Neural cell (in vitro differentiated cells): ENCODE data around the gene PMIS2. TPM values are rescaled to one million over a fixed set of nuclear protein-coding genes. Genes with fewer than 3 reads are reported as not detected.

ENCODE experiments used
- H2AFZ ChIP-seq: fragments of 200-600, 300-800 bp; sonication (generic), shearing (Covaris generic); 2 replicates; pipeline ENCODE4 v1.6.0; 2014; ENCODE audit warnings: low read depth, mild to moderate bottlenecking, antibody characterized with exemption, low read length, moderate library complexity
- H3F3A ChIP-seq: fragments of 200-600 bp; shearing (Covaris generic); 2 replicates; pipeline ENCODE4 v1.6.1; 2016; ENCODE audit warnings: mild to moderate bottlenecking, moderate library complexity, mixed read lengths, antibody characterized with exemption, low read length; ENCODE audit not compliant: insufficient read depth, poor library complexity, severe bottlenecking
- H3K27ac ChIP-seq: fragments of 200-600, 300-800 bp; sonication (generic), shearing (Covaris generic); 2 replicates; pipeline ENCODE4 v1.5.1; 2014; ENCODE audit warnings: mild to moderate bottlenecking, low read length, moderate library complexity
- H3K27me3 ChIP-seq: fragments of 300-800, 200-600 bp; sonication (generic), shearing (Covaris generic); 2 replicates; pipeline ENCODE4 v1.6.0; 2014; ENCODE audit warnings: mild to moderate bottlenecking, low read depth, low read length, moderate library complexity; ENCODE audit not compliant: insufficient read depth
- H3K36me3 ChIP-seq: fragments of 300-800, 200-600 bp; sonication (generic), shearing (Covaris generic); 2 replicates; pipeline ENCODE4 v1.5.1; 2014; ENCODE audit warnings: mild to moderate bottlenecking, antibody characterized with exemption, low read length, moderate library complexity; ENCODE audit not compliant: insufficient read depth
- H3K4me2 ChIP-seq: fragments of 300-800, 200-600 bp; sonication (generic), shearing (Covaris generic); 2 replicates; pipeline ENCODE4 v1.6.0; 2014; ENCODE audit warnings: mild to moderate bottlenecking, low read length
- H3K4me3 ChIP-seq: fragments of 300-800, 200-600 bp; sonication (generic), shearing (Covaris generic); 2 replicates; pipeline ENCODE4 v1.5.1; 2014; ENCODE audit warnings: mild to moderate bottlenecking, low read length, moderate library complexity
- H3K79me2 ChIP-seq: fragments of 200-600 bp; shearing (Covaris generic); replicated peaks from 2 replicates; pipeline ENCODE4 v1.6.0; 2014; ENCODE audit warnings: mild to moderate bottlenecking, low read length, moderate library complexity; ENCODE audit not compliant: insufficient read depth
- H3K9ac ChIP-seq: fragments of 300-800, 200-600 bp; sonication (generic), shearing (Covaris generic); 2 replicates; pipeline ENCODE4 v1.6.1; 2016; ENCODE audit warnings: mild to moderate bottlenecking, low read length, mixed read lengths
- H3K9me2 ChIP-seq: fragments of 200-600 bp; shearing (Covaris generic); 2 replicates; pipeline ENCODE4 v1.6.1; 2016; ENCODE audit warnings: mild to moderate bottlenecking, low read length, mixed read lengths; ENCODE audit not compliant: insufficient read depth
- H3K9me3 ChIP-seq: fragments of 200-600, 300-800 bp; sonication (generic), shearing (Covaris generic); 2 replicates; pipeline ENCODE4 v1.6.1; 2016; ENCODE audit warnings: mild to moderate bottlenecking, mixed run types, low read length, moderate library complexity, mixed read lengths
- H4K20me1 ChIP-seq: fragments of 200-600 bp; shearing (Covaris generic); 2 replicates; pipeline ENCODE4 v1.6.1; 2016; ENCODE audit warnings: mild to moderate bottlenecking, mixed run types; ENCODE audit not compliant: insufficient read depth
- EP300 ChIP-seq: fragments of 450-650 bp; conservative IDR thresholded peaks from 2 replicates; pipeline ENCODE4 v1.6.1; 2014; ENCODE audit warnings: antibody characterized with exemption, mild to moderate bottlenecking, moderate library complexity; ENCODE audit not compliant: poor library complexity, severe bottlenecking
- EZH2 ChIP-seq: fragments of 200-600, 300-800 bp; shearing (Covaris generic), sonication (generic); IDR thresholded peaks from 2 replicates; pipeline ENCODE4 v1.6.1; 2014; ENCODE audit warnings: antibody characterized with exemption, low read length, borderline replicate concordance, mild to moderate bottlenecking; ENCODE audit not compliant: insufficient read depth, poor library complexity, severe bottlenecking
- MXI1 ChIP-seq: fragments of 450-650 bp; conservative IDR thresholded peaks from 2 replicates; pipeline ENCODE4 v1.6.1; 2014; ENCODE audit warnings: antibody characterized with exemption, mild to moderate bottlenecking; ENCODE audit not compliant: poor library complexity, severe bottlenecking
- POLR2AphosphoS5 ChIP-seq: IDR thresholded peaks from 2 replicates; pipeline ENCODE4 v1.6.1; 2012
- RAD21 ChIP-seq: fragments of 450-650 bp; conservative IDR thresholded peaks from 2 replicates; pipeline ENCODE4 v1.6.1; 2014; ENCODE audit warnings: antibody characterized with exemption, mild to moderate bottlenecking, moderate library complexity
- SMC3 ChIP-seq: fragments of 450-650 bp; conservative IDR thresholded peaks from 2 replicates; pipeline ENCODE4 v1.6.1; 2014; ENCODE audit warnings: antibody characterized with exemption, mild to moderate bottlenecking, moderate library complexity; ENCODE audit not compliant: poor library complexity
- TAF1 ChIP-seq: IDR thresholded peaks from 2 replicates; pipeline ENCODE4 v1.6.1; 2012; ENCODE audit warnings: low read depth
- polyA plus RNA-seq: library from polyadenylated mRNA; depleted of rRNA; stranded (reverse); fragments of >200 nt; gene quantifications from 2 replicates; pipeline ENCODE4 v1.2.3, GENCODE V29; 2014
- TF ChIP-seq, protein P1 (sequence below): IDR thresholded peaks from 2 replicates; pipeline ENCODE4 v1.6.1; 2012; ENCODE audit warnings: borderline replicate concordance
- TF ChIP-seq, protein P2 (sequence below): fragments of 450-650 bp; IDR thresholded peaks from 2 replicates; pipeline ENCODE4 v1.5.1; 2014; ENCODE audit warnings: antibody characterized with exemption, mild to moderate bottlenecking, moderate library complexity; ENCODE audit not compliant: poor library complexity, severe bottlenecking

The PMIS2 gene
- polyA plus RNA-seq, 1 donor from 2014 or later = not detected

DNA sequence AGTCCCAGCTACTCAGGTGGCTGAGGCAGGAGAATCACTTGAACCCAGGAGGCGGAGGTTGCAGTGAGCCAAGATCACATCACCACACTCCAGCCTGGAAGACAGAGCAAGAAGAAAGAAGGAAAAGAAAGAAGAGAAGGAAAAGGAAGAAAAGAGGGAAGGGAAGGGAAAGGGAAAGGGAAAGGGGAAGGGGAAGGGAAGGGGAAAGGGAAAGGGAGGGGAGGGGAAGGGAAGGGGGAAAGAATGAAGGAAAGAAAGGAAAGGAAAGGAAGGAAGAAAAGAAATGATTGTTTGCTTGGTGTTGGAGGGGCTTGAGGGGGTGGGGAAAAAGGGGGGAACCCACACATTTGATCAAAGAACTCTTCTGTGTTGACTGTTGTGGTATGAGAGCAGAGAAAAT, 10.0 kb downstream of the PMIS2 start:
- H2AFZ ChIP-seq = no peak overlapping the region
- H3K36me3 ChIP-seq = no peaks in the 10 kb centered on the region
- no peak overlapping the region for H3K4me2 ChIP-seq
- H3F3A ChIP-seq = no peaks in the 10 kb centered on the region
- no peak overlapping the region for H3K27ac ChIP-seq
- no peaks in the 10 kb centered on the region for H3K9me3 ChIP-seq
- H3K79me2 ChIP-seq = no peaks in the 10 kb centered on the region
- no peak overlapping the region for H3K9ac ChIP-seq
- TF ChIP-seq TAF1 = no peak
- no peak for TF ChIP-seq EP300
- TF ChIP-seq SMC3 = no peak
- TF ChIP-seq EZH2 = no peak
- no peak for TF ChIP-seq POLR2AphosphoS5
- TF ChIP-seq RAD21 = no peak
- TF ChIP-seq, protein P1, sequence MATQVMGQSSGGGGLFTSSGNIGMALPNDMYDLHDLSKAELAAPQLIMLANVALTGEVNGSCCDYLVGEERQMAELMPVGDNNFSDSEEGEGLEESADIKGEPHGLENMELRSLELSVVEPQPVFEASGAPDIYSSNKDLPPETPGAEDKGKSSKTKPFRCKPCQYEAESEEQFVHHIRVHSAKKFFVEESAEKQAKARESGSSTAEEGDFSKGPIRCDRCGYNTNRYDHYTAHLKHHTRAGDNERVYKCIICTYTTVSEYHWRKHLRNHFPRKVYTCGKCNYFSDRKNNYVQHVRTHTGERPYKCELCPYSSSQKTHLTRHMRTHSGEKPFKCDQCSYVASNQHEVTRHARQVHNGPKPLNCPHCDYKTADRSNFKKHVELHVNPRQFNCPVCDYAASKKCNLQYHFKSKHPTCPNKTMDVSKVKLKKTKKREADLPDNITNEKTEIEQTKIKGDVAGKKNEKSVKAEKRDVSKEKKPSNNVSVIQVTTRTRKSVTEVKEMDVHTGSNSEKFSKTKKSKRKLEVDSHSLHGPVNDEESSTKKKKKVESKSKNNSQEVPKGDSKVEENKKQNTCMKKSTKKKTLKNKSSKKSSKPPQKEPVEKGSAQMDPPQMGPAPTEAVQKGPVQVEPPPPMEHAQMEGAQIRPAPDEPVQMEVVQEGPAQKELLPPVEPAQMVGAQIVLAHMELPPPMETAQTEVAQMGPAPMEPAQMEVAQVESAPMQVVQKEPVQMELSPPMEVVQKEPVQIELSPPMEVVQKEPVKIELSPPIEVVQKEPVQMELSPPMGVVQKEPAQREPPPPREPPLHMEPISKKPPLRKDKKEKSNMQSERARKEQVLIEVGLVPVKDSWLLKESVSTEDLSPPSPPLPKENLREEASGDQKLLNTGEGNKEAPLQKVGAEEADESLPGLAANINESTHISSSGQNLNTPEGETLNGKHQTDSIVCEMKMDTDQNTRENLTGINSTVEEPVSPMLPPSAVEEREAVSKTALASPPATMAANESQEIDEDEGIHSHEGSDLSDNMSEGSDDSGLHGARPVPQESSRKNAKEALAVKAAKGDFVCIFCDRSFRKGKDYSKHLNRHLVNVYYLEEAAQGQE = no peak
- no peak for TF ChIP-seq MXI1
- TF ChIP-seq, protein P2, sequence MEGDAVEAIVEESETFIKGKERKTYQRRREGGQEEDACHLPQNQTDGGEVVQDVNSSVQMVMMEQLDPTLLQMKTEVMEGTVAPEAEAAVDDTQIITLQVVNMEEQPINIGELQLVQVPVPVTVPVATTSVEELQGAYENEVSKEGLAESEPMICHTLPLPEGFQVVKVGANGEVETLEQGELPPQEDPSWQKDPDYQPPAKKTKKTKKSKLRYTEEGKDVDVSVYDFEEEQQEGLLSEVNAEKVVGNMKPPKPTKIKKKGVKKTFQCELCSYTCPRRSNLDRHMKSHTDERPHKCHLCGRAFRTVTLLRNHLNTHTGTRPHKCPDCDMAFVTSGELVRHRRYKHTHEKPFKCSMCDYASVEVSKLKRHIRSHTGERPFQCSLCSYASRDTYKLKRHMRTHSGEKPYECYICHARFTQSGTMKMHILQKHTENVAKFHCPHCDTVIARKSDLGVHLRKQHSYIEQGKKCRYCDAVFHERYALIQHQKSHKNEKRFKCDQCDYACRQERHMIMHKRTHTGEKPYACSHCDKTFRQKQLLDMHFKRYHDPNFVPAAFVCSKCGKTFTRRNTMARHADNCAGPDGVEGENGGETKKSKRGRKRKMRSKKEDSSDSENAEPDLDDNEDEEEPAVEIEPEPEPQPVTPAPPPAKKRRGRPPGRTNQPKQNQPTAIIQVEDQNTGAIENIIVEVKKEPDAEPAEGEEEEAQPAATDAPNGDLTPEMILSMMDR = no peak
- no peak overlapping the region for H3K4me3 ChIP-seq
- H3K27me3 ChIP-seq = no peaks in the 10 kb centered on the region
- no peaks in the 10 kb centered on the region for H3K9me2 ChIP-seq
- no peaks in the 10 kb centered on the region for H4K20me1 ChIP-seq

DNA sequence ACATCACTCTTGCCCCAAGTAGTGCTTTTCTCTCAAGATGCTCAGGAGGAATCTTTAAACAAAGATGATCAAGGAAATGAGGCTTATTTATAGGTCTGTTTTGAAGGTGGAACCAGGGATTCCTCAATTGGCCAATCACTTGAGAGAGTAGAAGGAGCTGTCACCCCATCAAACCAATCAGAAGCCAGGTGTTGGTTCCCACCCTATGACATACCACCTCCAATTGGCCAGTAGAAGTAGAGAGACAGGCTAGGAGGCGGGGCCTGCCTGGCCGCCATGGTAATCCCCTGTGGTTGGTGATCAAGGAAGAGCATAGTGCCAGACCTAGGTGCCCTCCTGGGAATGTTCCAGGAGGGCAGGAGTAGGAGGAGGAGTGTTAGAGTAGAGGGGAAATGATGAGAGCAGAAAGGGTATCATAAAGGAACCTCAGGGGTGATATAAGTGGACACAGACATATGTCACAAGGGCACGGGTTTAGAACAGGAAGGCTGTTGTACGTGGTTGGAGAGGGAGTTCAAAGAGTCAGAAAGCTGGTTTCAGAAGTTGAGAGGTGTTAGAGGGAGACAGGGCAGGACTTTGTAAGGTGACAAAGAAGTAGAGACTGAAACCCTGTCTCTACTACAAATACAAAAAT, 10.5 kb downstream of the PMIS2 start:
- H3F3A ChIP-seq = no peaks in the 10 kb centered on the region
- no peaks in the 10 kb centered on the region for H3K79me2 ChIP-seq
- H3K4me3 ChIP-seq = no peak overlapping the region
- H3K9me3 ChIP-seq = no peaks in the 10 kb centered on the region
- H3K9me2 ChIP-seq = no peaks in the 10 kb centered on the region
- TF ChIP-seq RAD21 (no peak), EP300 (no peak), TAF1 (no peak), MXI1 (no peak), POLR2AphosphoS5 (no peak)
- TF ChIP-seq, protein P2 = no peak
- no peak overlapping the region for H3K9ac ChIP-seq
- no peak overlapping the region for H3K27ac ChIP-seq
- no peak overlapping the region for H3K4me2 ChIP-seq
- H3K27me3 ChIP-seq = no peaks in the 10 kb centered on the region
- no peak overlapping the region for H2AFZ ChIP-seq
- H4K20me1 ChIP-seq = no peaks in the 10 kb centered on the region
- no peaks in the 10 kb centered on the region for H3K36me3 ChIP-seq
